Testis (tissue), 2 donors: ENCODE data around the gene ABHD5.

Experiments used
- CTCF ChIP-seq, 3 experiments: fragments of 450-650 bp in 2 of 3; fragments of 200-600 bp in 1 of 3; sonication (generic) in 1 of 3; IDR thresholded peaks; one replicate each; pipeline ENCODE4 v1.5.1; 2016 to 2019; ENCODE audit warnings: antibody characterized with exemption in 3 of 3, mild to moderate bottlenecking in 2 of 3, moderate library complexity in 1 of 3
- POLR2A ChIP-seq: fragments of 450-650 bp; IDR thresholded peaks from one replicate; pipeline ENCODE4 v1.6.1; 2017; ENCODE audit warnings: antibody characterized with exemption, mild to moderate bottlenecking, moderate library complexity

DNA sequence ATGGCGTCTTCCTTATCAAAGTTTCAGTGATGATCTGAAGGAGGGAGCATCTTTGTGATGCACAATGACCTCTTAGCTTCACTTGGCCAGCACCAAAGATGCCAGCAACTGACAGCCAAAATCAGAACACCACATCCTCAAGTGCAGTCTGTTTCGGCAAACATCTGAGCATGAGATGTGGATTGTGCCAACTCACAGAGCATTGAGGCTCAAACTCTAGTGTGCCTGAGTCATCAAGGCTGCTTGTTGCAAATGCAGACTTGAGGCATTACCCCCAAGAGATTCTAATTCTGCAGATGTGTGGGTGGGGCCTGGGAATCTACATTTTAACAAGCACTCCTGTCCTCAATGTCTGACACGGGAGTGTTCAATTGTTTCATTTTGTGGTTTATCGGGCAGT is 35.8 kb downstream of the ABHD5 start:
- no peak for TF ChIP-seq CTCF (IDR thresholded peaks at IDR 0.05)
- TF ChIP-seq POLR2A: no peak
